PC-3 (cell line): ENCODE results near the gene UPF1. TPM values are rescaled to one million over a fixed set of nuclear protein-coding genes. Genes with fewer than 3 reads are reported as not detected.

ENCODE experiments used
- ATAC-seq: fragments of 200-7000 bp; cut with Tn5 transposase; 2 replicates; pipeline ENCODE4 v1.9.1; 2020; ENCODE audit warnings: mild to moderate bottlenecking, moderate library complexity
- BruUV-seq: library from RNA; stranded (reverse); fragments of 400-500 nt; replicated peaks from 2 replicates; lab custom pipeline; 2021; lab: Mats Ljungman, UMichigan
- CTCF ChIA-PET: fragments of 300-600 bp; sonication (Branson Sonifier 250); formaldehyde crosslinking; loops from one replicate; lab custom pipeline; 2022; ENCODE audit warnings: antibody characterized with exemption; lab: Charles Lee
- POLR2A ChIA-PET: fragments of 300-600 bp; sonication (Branson Sonifier 250); formaldehyde crosslinking; loops from one replicate; lab custom pipeline; 2022; ENCODE audit warnings: antibody characterized with exemption; ENCODE audit not compliant: unreplicated experiment; lab: Charles Lee
- DNase-seq: peaks from one replicate; pipeline ENCODE4 v3.0.0-alpha.2; 2015
- H2AFZ ChIP-seq: fragments of 300-600 bp; sonication (generic); 2 replicates; pipeline ENCODE4 v1.6.0; 2016; ENCODE audit warnings: antibody characterized with exemption, low read length
- H3F3A ChIP-seq: fragments of 300-600 bp; sonication (generic); one replicate; pipeline ENCODE4 v1.6.0; 2017; ENCODE audit warnings: antibody characterized with exemption, low read length, control low read depth, mild to moderate bottlenecking; ENCODE audit not compliant: unreplicated experiment
- H3K27ac ChIP-seq: fragments of 300-600 bp; sonication (generic); 2 replicates; pipeline ENCODE4 v1.5.1; 2016; ENCODE audit warnings: mild to moderate bottlenecking, low read length
- H3K27me3 ChIP-seq: fragments of 300-600 bp; sonication (generic); 2 replicates; pipeline ENCODE4 v1.6.1; 2016; ENCODE audit warnings: low read length, mixed read lengths
- H3K36me3 ChIP-seq: fragments of 300-600 bp; sonication (generic); 2 replicates; pipeline ENCODE4 v1.6.1; 2016; ENCODE audit warnings: low read depth, mixed run types, low read length, mixed read lengths
- H3K4me1 ChIP-seq: fragments of 300-600 bp; sonication (generic); 2 replicates; pipeline ENCODE4 v1.5.1; 2016; ENCODE audit warnings: low read length; ENCODE audit not compliant: insufficient read depth
- H3K4me2 ChIP-seq: fragments of 300-600 bp; sonication (generic); 2 replicates; pipeline ENCODE4 v1.6.0; 2016; ENCODE audit warnings: low read length
- H3K4me3 ChIP-seq: fragments of 300-600 bp; sonication (generic); 2 replicates; pipeline ENCODE4 v1.5.1; 2016; ENCODE audit warnings: mild to moderate bottlenecking, low read length, mixed read lengths
- H3K79me2 ChIP-seq: fragments of 300-600 bp; sonication (generic); 2 replicates; pipeline ENCODE4 v1.6.1; 2017; ENCODE audit warnings: low read length, mixed read lengths
- H3K9ac ChIP-seq: fragments of 300-600 bp; sonication (generic); 2 replicates; pipeline ENCODE4 v1.6.0; 2016; ENCODE audit warnings: mild to moderate bottlenecking, low read length
- H3K9me2 ChIP-seq: fragments of 300-600 bp; sonication (generic); replicated peaks from 2 replicates; pipeline ENCODE4 v1.6.1; 2016; ENCODE audit warnings: mixed run types, low read length, mixed read lengths
- H3K9me3 ChIP-seq: fragments of 300-600 bp; sonication (generic); 2 replicates; pipeline ENCODE4 v1.6.1; 2016; ENCODE audit warnings: low read length, mixed read lengths
- H4K20me1 ChIP-seq: fragments of 300-600 bp; sonication (generic); 2 replicates; pipeline ENCODE4 v1.6.1; 2016; ENCODE audit warnings: low read length, mixed read lengths
- EZH2 ChIP-seq: fragments of 300-600 bp; sonication (generic); IDR thresholded peaks from one replicate; pipeline ENCODE4 v1.6.1; 2017; ENCODE audit warnings: antibody characterized with exemption, mild to moderate bottlenecking, low read length; ENCODE audit not compliant: unreplicated experiment
- EZH2phosphoT487 ChIP-seq: fragments of 300-600 bp; sonication (generic); IDR thresholded peaks from 2 replicates; pipeline ENCODE4 v1.6.1; 2018; ENCODE audit warnings: mild to moderate bottlenecking, antibody characterized with exemption, low read length, borderline replicate concordance
- intact Hi-C: fragments of 100-400 bp; cut with micrococcal nuclease; formaldehyde crosslinking; loops from 2 replicates; pipeline ENCODE4 v1.9.0; 2023
- total RNA-seq: library from RNA; depleted of rRNA; stranded (reverse); fragments of >200 nt; gene quantifications from 2 replicates; pipeline ENCODE4 v1.2.3, GENCODE V29; 2014
- TF ChIP-seq, protein P1 (sequence below): fragments of 300-600 bp; sonication (generic); conservative IDR thresholded peaks from 2 replicates; pipeline ENCODE4 v1.5.1; 2017; ENCODE audit warnings: antibody characterized with exemption, low read depth, mild to moderate bottlenecking, low read length

UPF1 gene
- total RNA-seq, 1 experiment from 2014 or later, result 97.1 TPM

- Histone ChIP-seq H4K20me1 (peaks cover 3% of the 10 kb centered on the region; the same call in 1 of the 2 replicates), H3K4me3 (no peak overlapping the region), H3K4me1 (no peaks in the 10 kb centered on the region), H3K9ac (no peak overlapping the region), H3K4me2 (no peak overlapping the region), H3F3A (no peaks in the 10 kb centered on the region), H3K9me3 (no peaks in the 10 kb centered on the region), H2AFZ (no peak overlapping the region), H3K27me3 (no peaks in the 10 kb centered on the region), H3K79me2 (no peaks in the 10 kb centered on the region), H3K36me3 (peaks cover 16% of the 10 kb centered on the region), H3K9me2 (no peaks in the 10 kb centered on the region), H3K27ac (no peak overlapping the region)
- ATAC-seq (no peak), DNase-seq (no peak)
- POLR2A ChIA-PET, result no interaction called here
- intact Hi-C loops, result no loop called here
- no TSS peak for BruUV-seq
- CTCF ChIA-PET, result no interaction called here
- TF ChIP-seq EZH2 (no peak), EZH2phosphoT487 (no peak)
- TF ChIP-seq, protein P1, sequence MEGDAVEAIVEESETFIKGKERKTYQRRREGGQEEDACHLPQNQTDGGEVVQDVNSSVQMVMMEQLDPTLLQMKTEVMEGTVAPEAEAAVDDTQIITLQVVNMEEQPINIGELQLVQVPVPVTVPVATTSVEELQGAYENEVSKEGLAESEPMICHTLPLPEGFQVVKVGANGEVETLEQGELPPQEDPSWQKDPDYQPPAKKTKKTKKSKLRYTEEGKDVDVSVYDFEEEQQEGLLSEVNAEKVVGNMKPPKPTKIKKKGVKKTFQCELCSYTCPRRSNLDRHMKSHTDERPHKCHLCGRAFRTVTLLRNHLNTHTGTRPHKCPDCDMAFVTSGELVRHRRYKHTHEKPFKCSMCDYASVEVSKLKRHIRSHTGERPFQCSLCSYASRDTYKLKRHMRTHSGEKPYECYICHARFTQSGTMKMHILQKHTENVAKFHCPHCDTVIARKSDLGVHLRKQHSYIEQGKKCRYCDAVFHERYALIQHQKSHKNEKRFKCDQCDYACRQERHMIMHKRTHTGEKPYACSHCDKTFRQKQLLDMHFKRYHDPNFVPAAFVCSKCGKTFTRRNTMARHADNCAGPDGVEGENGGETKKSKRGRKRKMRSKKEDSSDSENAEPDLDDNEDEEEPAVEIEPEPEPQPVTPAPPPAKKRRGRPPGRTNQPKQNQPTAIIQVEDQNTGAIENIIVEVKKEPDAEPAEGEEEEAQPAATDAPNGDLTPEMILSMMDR, result no peak
Observed at GRCh38 chr19:18869781-18870530, 38.2 kb downstream of the UPF1 start.

DNA sequence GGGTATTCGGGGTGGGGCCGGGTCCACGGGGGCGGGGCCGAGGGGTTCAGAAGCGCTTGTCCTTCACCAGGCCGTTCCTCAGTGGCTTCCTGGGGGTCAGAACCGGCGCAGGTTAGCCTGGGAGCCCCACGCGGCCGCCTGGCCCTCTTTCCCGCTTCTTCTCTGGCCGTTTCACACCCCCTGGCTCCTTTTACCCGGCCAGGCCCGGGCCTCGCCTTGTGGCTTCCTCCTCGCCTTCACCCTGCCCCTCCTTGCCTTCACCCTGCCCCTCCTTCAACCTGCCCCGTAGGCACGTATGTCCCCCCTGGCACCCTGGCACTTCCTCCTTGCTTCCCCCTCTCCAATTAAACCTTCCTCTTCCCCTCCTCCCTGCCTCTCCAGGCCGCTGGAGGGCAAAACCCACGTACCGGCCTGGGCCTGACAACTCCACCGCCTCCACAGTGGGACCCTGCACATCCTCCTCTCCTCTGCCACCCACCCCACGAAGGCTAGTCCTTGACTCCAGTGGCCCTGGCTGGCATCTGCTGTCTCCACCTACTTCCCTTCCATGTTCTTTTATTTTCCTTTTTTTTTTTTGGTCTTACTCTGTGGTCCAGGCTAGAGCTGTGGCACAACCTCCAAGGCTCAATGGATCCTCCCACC lies 38.9 kb downstream of the UPF1 start:
- Histone ChIP-seq H3K9me3 (no peaks in the 10 kb centered on the region), H3K79me2 (no peaks in the 10 kb centered on the region), H3K27ac (no peak overlapping the region), H4K20me1 (peaks cover 3% of the 10 kb centered on the region; the same call in 1 of the 2 replicates), H3K9me2 (no peaks in the 10 kb centered on the region), H3K9ac (no peak overlapping the region), H3K4me3 (no peak overlapping the region), H3K27me3 (no peaks in the 10 kb centered on the region), H2AFZ (no peak overlapping the region), H3K4me1 (no peaks in the 10 kb centered on the region), H3K4me2 (no peak overlapping the region), H3K36me3 (peaks cover 16% of the 10 kb centered on the region), H3F3A (no peaks in the 10 kb centered on the region)
- no peak for TF ChIP-seq EZH2phosphoT487
- DNase-seq (no peak), ATAC-seq (no peak)
- POLR2A ChIA-PET, result interaction anchor here (0.6 kb wide), 1 partner anchor 49 kb away, joined by 4 read pairs; the partner anchor contains the start of gene DDX49
- intact Hi-C loops, result no loop called here
- CTCF ChIA-PET, result no interaction called here
- no TSS peak for BruUV-seq

- intact Hi-C loops, result no loop called here
- peaks cover 3% of the 10 kb centered on the region; the same call in 1 of the 2 replicates for H4K20me1 ChIP-seq
- DNase-seq (no peak), ATAC-seq (no peak)
- H3K79me2 ChIP-seq, result no peaks in the 10 kb centered on the region
- H3K4me3 ChIP-seq, result no peak overlapping the region
- peaks cover 16% of the 10 kb centered on the region for H3K36me3 ChIP-seq
- no peak overlapping the region for H3K27ac ChIP-seq
- ChIA-PET POLR2A (no interaction called here), CTCF (no interaction called here)
- H3K9me3 ChIP-seq, result no peaks in the 10 kb centered on the region
- H3F3A ChIP-seq, result no peaks in the 10 kb centered on the region
- BruUV-seq, result no TSS peak
- no peak overlapping the region for H2AFZ ChIP-seq
- no peak overlapping the region for H3K9ac ChIP-seq
- no peaks in the 10 kb centered on the region for H3K9me2 ChIP-seq
- H3K4me1 ChIP-seq, result no peaks in the 10 kb centered on the region
- H3K4me2 ChIP-seq, result no peak overlapping the region
- no peaks in the 10 kb centered on the region for H3K27me3 ChIP-seq
- TF ChIP-seq EZH2, result no peak
- no peak for TF ChIP-seq EZH2phosphoT487
- TF ChIP-seq, protein P1, result no peak
Observed at GRCh38 chr19:18871543-18871942, 39.8 kb downstream of the UPF1 start.
